ENCODE results near the gene SRGAP2B.
"Not testable (repeated sequence)": the region's sequence is repeated elsewhere in the genome, so short reads cannot be mapped to it uniquely, and the experiment has no call there.

SRGAP2B gene

GRCh38 chr1:145095284-145096057 lies at the start of gene SRGAP2B, which contains the start of gene FAM72D:
TSS of gene SRGAP2B (minus strand) at chr1:145095328. CDS start at chr1:145092901, 2,427 bp downstream.
TSS of gene FAM72D (plus strand) at chr1:145095974. CDS start at chr1:145096848, 874 bp downstream.
- DNase-seq (ENCODE audit: low read depth) = not testable (repeated sequence)

- not testable (repeated sequence) for DNase-seq (ENCODE audit: low read depth)
Observed at GRCh38 chr1:145144264-145144913, 49.3 kb upstream of the SRGAP2B start.

GRCh38 chr1:145140549-145140948 lies 45.4 kb upstream of the SRGAP2B start:
- DNase-seq (ENCODE audit: low read depth) = not testable (repeated sequence)

GRCh38 chr1:145134476-145134875 lies 39.3 kb upstream of the SRGAP2B start:
- DNase-seq (ENCODE audit: low read depth) = not testable (repeated sequence)

GRCh38 chr1:145128697-145129469 lies 33.8 kb upstream of the SRGAP2B start:
- DNase-seq (ENCODE audit: low read depth) = peak; percentile 57

GRCh38 chr1:145127144-145127543 lies 32.0 kb upstream of the SRGAP2B start:
- not testable (repeated sequence) for DNase-seq (ENCODE audit: low read depth)

- not testable (repeated sequence) for DNase-seq (ENCODE audit: low read depth)
Observed at GRCh38 chr1:145125112-145125511, 30.0 kb upstream of the SRGAP2B start.

GRCh38 chr1:145123992-145124641 lies 29.0 kb upstream of the SRGAP2B start:
- DNase-seq (ENCODE audit: low read depth) = not testable (repeated sequence)

- not testable (repeated sequence) for DNase-seq (ENCODE audit: low read depth)
Observed at GRCh38 chr1:145123062-145123395, 27.9 kb upstream of the SRGAP2B start.

- DNase-seq (ENCODE audit: low read depth) = not testable (repeated sequence)
Observed at GRCh38 chr1:145122344-145123061, 27.4 kb upstream of the SRGAP2B start.

- DNase-seq (ENCODE audit: low read depth) = not testable (repeated sequence)
Observed at GRCh38 chr1:145119842-145120241, 24.7 kb upstream of the SRGAP2B start.

- DNase-seq (ENCODE audit: low read depth) = not testable (repeated sequence)
Observed at GRCh38 chr1:145115587-145116493, 20.7 kb upstream of the SRGAP2B start.

- DNase-seq (ENCODE audit: low read depth) = not testable (repeated sequence)
Observed at GRCh38 chr1:145114560-145115057, 19.5 kb upstream of the SRGAP2B start.

GRCh38 chr1:145112703-145113102 lies 17.6 kb upstream of the SRGAP2B start:
- not testable (repeated sequence) for DNase-seq (ENCODE audit: low read depth)

- not testable (repeated sequence) for DNase-seq (ENCODE audit: low read depth)
Observed at GRCh38 chr1:145111674-145112073, 16.5 kb upstream of the SRGAP2B start.

- not testable (repeated sequence) for DNase-seq (ENCODE audit: low read depth)
Observed at GRCh38 chr1:145103294-145103693, 8.2 kb upstream of the SRGAP2B start.

- DNase-seq (ENCODE audit: low read depth) = not testable (repeated sequence)
Observed at GRCh38 chr1:145101725-145102124, 6.6 kb upstream of the SRGAP2B start.

- not testable (repeated sequence) for DNase-seq (ENCODE audit: low read depth)
Observed at GRCh38 chr1:145094655-145095211, 395 bp downstream of the SRGAP2B start.

- DNase-seq (ENCODE audit: low read depth) = not testable (repeated sequence)
Observed at GRCh38 chr1:145093517-145094149, 1.5 kb downstream of the SRGAP2B start.

Data from fibroblast of gingiva (primary cell).